HepG2 (cell line): Measurements from ENCODE around the gene PLK3. TPM values are rescaled to one million over a fixed set of nuclear protein-coding genes. Genes with fewer than 3 reads are reported as not detected.

Source experiments
- ATAC-seq: fragments of 200-7000 bp; cut with Tn5 transposase; 3 replicates; pipeline ENCODE4 v1.9.1; 2020; ENCODE audit warnings: mild to moderate bottlenecking, moderate library complexity
- BruUV-seq: library from RNA; stranded (reverse); fragments of 400-500 nt; replicated peaks from 2 replicates; lab custom pipeline; 2021; lab: Mats Ljungman, UMichigan
- CTCF ChIA-PET: fragments of 300-600 bp; formaldehyde crosslinking; extraction: SDS; loops from one replicate; lab custom pipeline; 2021; ENCODE audit warnings: low total read pairs, inconsistent platforms, low intra/inter-chr PET ratio; lab: Yijun Ruan, JAX
- POLR2A ChIA-PET: fragments of 350-600 bp; sonication (Branson Sonifier 250); formaldehyde crosslinking; loops from one replicate; lab custom pipeline; 2020; ENCODE audit warnings: antibody characterized with exemption, inconsistent platforms; lab: Yijun Ruan, JAX
- DNase-seq: peaks from one replicate; pipeline ENCODE4 v3.0.0-alpha.2; 2015; ENCODE audit warnings: low spot score
- FAIRE-seq: peaks from 3 replicates; lab custom pipeline; 2011; peaks lifted over from hg19 to GRCh38; lab: Jason Lieb, UNC
- H2AFZ ChIP-seq: one replicate; pipeline ENCODE4 v1.6.1; 2011; ENCODE audit warnings: low read length, inconsistent platforms
- H3K27ac ChIP-seq: fragments of 300-600 bp; 3 replicates; pipeline ENCODE4 v1.8.0; 2011; ENCODE audit warnings: mixed run types, mild to moderate bottlenecking, mixed read lengths, low read length, inconsistent platforms; ENCODE audit not compliant: insufficient read depth; ENCODE audit errors: extremely low read length
- H3K27me3 ChIP-seq, 2 experiments: fragments of 200-600 bp in 1 of 2; 2 replicates in 1 of 2; 3 replicates in 1 of 2; pipeline versions ENCODE4 v1.6.0 to v1.8.0; 2011; ENCODE audit warnings: low read length in 2 of 2, mild to moderate bottlenecking in 2 of 2, moderate library complexity in 2 of 2, inconsistent platforms in 1 of 2; ENCODE audit not compliant: insufficient read depth in 2 of 2, control insufficient read depth in 1 of 2
- H3K36me3 ChIP-seq, 2 experiments: fragments of 200-600 bp in 1 of 2; replicated peaks in 1 of 2; 2 replicates in 1 of 2; 3 replicates in 1 of 2; pipeline versions ENCODE4 v1.5.1 to v1.8.0; 2011; ENCODE audit warnings: low read length in 2 of 2, inconsistent platforms in 1 of 2; ENCODE audit not compliant: insufficient read depth in 2 of 2, control insufficient read depth in 1 of 2
- H3K4me1 ChIP-seq: 2 replicates; pipeline ENCODE4 v1.5.1; 2012; ENCODE audit warnings: low read length, inconsistent platforms; ENCODE audit not compliant: insufficient read depth
- H3K4me2 ChIP-seq: 2 replicates; pipeline ENCODE4 v1.6.0; 2011; ENCODE audit warnings: low read depth, low read length, inconsistent platforms
- H3K4me3 ChIP-seq, 3 experiments: fragments of 200-600 bp in 1 of 3; sonication (generic), shearing (Covaris generic) in 1 of 3; replicated peaks in 1 of 3; 2 replicates each; pipeline ENCODE4 v1.5.1; 2011 to 2016; ENCODE audit warnings: low read length in 3 of 3, inconsistent platforms in 2 of 3, low read depth in 2 of 3, mild to moderate bottlenecking in 2 of 3, control low read depth in 1 of 3, mixed read lengths in 1 of 3; ENCODE audit not compliant: insufficient read depth in 1 of 3
- H3K79me2 ChIP-seq: one replicate; pipeline ENCODE4 v1.6.1; 2011; ENCODE audit warnings: low read length, inconsistent platforms; ENCODE audit not compliant: insufficient read depth
- H3K9ac ChIP-seq: 2 replicates; pipeline ENCODE4 v1.6.0; 2011; ENCODE audit warnings: mild to moderate bottlenecking, low read depth, low read length, inconsistent platforms; ENCODE audit not compliant: insufficient read depth
- H3K9me3 ChIP-seq: 2 replicates; pipeline ENCODE4 v1.5.1; 2012; ENCODE audit warnings: mild to moderate bottlenecking, low read length
- H4K20me1 ChIP-seq: 2 replicates; pipeline ENCODE4 v1.6.0; 2011; ENCODE audit warnings: inconsistent platforms, mild to moderate bottlenecking, low read length, moderate library complexity; ENCODE audit not compliant: insufficient read depth
- CREB1 ChIP-seq, 2 experiments: fragments of 450-650 bp in 1 of 2; IDR thresholded peaks; 2 replicates each; pipeline ENCODE4 v1.6.1; 2016 to 2017; ENCODE audit warnings: control low read depth in 1 of 2, mild to moderate bottlenecking in 1 of 2, missing compliant biosample characterization in 1 of 2, missing genetic modification characterization in 1 of 2
- FIP1L1 ChIP-seq: fragments of 200-400 bp; formaldehyde crosslinking; IDR thresholded peaks from 2 replicates; pipeline ENCODE4 v1.6.1; 2018; ENCODE audit warnings: low read depth, mild to moderate bottlenecking, low read length, moderate library complexity, borderline replicate concordance; ENCODE audit not compliant: insufficient read depth
- FOSL2 ChIP-seq: sonication (generic); formaldehyde crosslinking; IDR thresholded peaks from 2 replicates; pipeline ENCODE4 v1.4.0; 2020; ENCODE audit warnings: missing genetic modification reagents
- FOXA1 ChIP-seq, 2 experiments: fragments of 450-650 bp in 1 of 2; sonication (generic) in 1 of 2; formaldehyde crosslinking in 1 of 2; IDR thresholded peaks; 2 replicates each; pipeline versions ENCODE4 v1.4.0 to v1.6.1; 2016 to 2020; ENCODE audit warnings: missing genetic modification reagents in 1 of 2
- RFXANK ChIP-seq: IDR thresholded peaks from 2 replicates; pipeline ENCODE4 v1.6.1; 2016
- SALL1 ChIP-seq: sonication (generic); formaldehyde crosslinking; IDR thresholded peaks from 2 replicates; pipeline ENCODE4 v1.8.0; 2022; ENCODE audit warnings: mild to moderate bottlenecking, missing genetic modification reagents
- SATB2 ChIP-seq: sonication (generic); formaldehyde crosslinking; IDR thresholded peaks from 2 replicates; pipeline ENCODE4 v1.5.0; 2020; ENCODE audit warnings: missing genetic modification reagents
- ZMYM3 ChIP-seq: sonication (generic); formaldehyde crosslinking; IDR thresholded peaks from 2 replicates; pipeline ENCODE4 v1.5.1; 2020; ENCODE audit warnings: mild to moderate bottlenecking, missing genetic modification reagents
- ZNF549 ChIP-seq: sonication (generic); formaldehyde crosslinking; IDR thresholded peaks from 2 replicates; pipeline ENCODE4 v1.5.0; 2020; ENCODE audit warnings: missing genetic modification reagents
- ZNF629 ChIP-seq: sonication (generic); formaldehyde crosslinking; conservative IDR thresholded peaks from 2 replicates; pipeline ENCODE4 v1.5.0; 2020; ENCODE audit warnings: missing genetic modification reagents
- ZNF780A ChIP-seq: sonication (generic); formaldehyde crosslinking; IDR thresholded peaks from 2 replicates; pipeline ENCODE4 v1.8.0; 2022; ENCODE audit warnings: mild to moderate bottlenecking, missing genetic modification reagents, moderate library complexity
- WGBS: methylation state at CpG from one replicate; pipeline ENCODE4 v1.1.6; 2017; ENCODE audit warnings: low lambda C conversion rate; 5-methylcytosine and 5-hydroxymethylcytosine counted together
- in situ Hi-C: cut with HindIII; loops from 2 replicates; pipeline ENCODE4 v1.10.0; 2017; ENCODE audit warnings: low pct_unique_long_range_greater_than_20kb; ENCODE audit not compliant: extremely low pct_ligation_motif_present
- intact Hi-C: fragments of 100-400 bp; cut with micrococcal nuclease; formaldehyde crosslinking; loops from one replicate; pipeline ENCODE4 v1.10.0; 2022; ENCODE audit not compliant: unreplicated experiment
- polyA plus RNA-seq, 8 experiments: library from polyadenylated mRNA; depleted of rRNA in 3 of 8; stranded (reverse) in 7 of 8; unstranded in 1 of 8; fragments of >200 nt; fragmentation: Illumina TruSeq in 4 of 8; extraction: Trizol in 4 of 8; gene quantifications; 2 replicates each; pipeline versions ENCODE4 v1.2.1 to v1.2.3, GENCODE V29; 2011 to 2016; ENCODE audit warnings: low read depth in 4 of 8, missing spikeins in 1 of 8, mixed read lengths in 1 of 8; ENCODE audit not compliant: insufficient read depth in 1 of 8
- total RNA-seq, 5 experiments: library from RNA; depleted of rRNA; stranded (reverse); fragments of >200 nt; fragmentation: Illumina TruSeq; extraction: Trizol; gene quantifications; 2 replicates each; pipeline ENCODE4 v1.2.3, GENCODE V29; 2016; ENCODE audit warnings: low read depth in 1 of 5

PLK3 gene
- total and polyA plus RNA-seq, 2 of the 13 experiments (the other 11 are each of a cell fraction or from before 2014, with no cell fraction given) = 9.8 to 16.9 TPM

- no peak for TF ChIP-seq ZNF549 (CRISPR knock-in tag)
Measured at GRCh38 chr1:44839576-44839975, 39.4 kb downstream of the PLK3 start (continued).

GRCh38 chr1:44842486-44842861 is 42.3 kb downstream of the PLK3 start:
- Histone ChIP-seq H3K79me2 (no peaks in the 10 kb centered on the region), H3K9me3 (no peaks in the 10 kb centered on the region), H3K27ac (no peak overlapping the region), H3K4me2 (peak overlapping the region; percentile 95), H3K36me3 (no peaks in the 10 kb centered on the region), H4K20me1 (no peaks in the 10 kb centered on the region), H3K4me3 (peak overlapping the region; percentile 57 to 73 (median 62)), H3K27me3 (no peaks in the 10 kb centered on the region), H3K4me1 (peaks cover 34% of the 10 kb centered on the region), H2AFZ (no peak overlapping the region), H3K9ac (peak overlapping the region; percentile 44)
- POLR2A ChIA-PET = interaction anchor here (1.1 to 2.5 kb wide), 8 partner anchors 10 to 168 kb away, joined by 3 to 13 read pairs (median 6); partner anchors contain the start of genes BTBD19, DYNLT4, HECTD3 and PLK3
- in situ Hi-C loops (loop anchor here (25.0 kb wide), 1 partner anchor 170 kb away; the partner anchor contains the start of genes HECTD3 and UROD), intact Hi-C loops (no loop called here)
- FAIRE-seq (no peak), DNase-seq (no peak)
- no TSS peak for BruUV-seq
- CTCF ChIA-PET = no interaction called here
- 10% methylated on average over 8 of the region's 16 CpGs for WGBS
- peak; percentile 49 for TF ChIP-seq ZMYM3 (CRISPR knock-in tag)
- no peak for TF ChIP-seq FIP1L1
- no peak for TF ChIP-seq FOXA1 (IDR thresholded peaks at IDR 0.05)
- 0 out of 2 replicates have a peak, but pooled peaks have one; percentile 25 for TF ChIP-seq FOXA1 (CRISPR knock-in tag; IDR thresholded peaks at IDR 0.05)
- peak; percentile 25; the same call in 1 of the 2 replicates for TF ChIP-seq SALL1
- peak; percentile 81 for TF ChIP-seq FOSL2 (CRISPR knock-in tag)
- TF ChIP-seq ZNF780A (CRISPR knock-in tag) = no peak
- no peak for TF ChIP-seq RFXANK (CRISPR knock-in tag)
- no peak for TF ChIP-seq CREB1 (IDR thresholded peaks at IDR 0.05)
- peak; percentile 33; the same call in 1 of the 2 replicates for TF ChIP-seq CREB1 (CRISPR knock-in tag; IDR thresholded peaks at IDR 0.05)
- no peak for TF ChIP-seq SATB2 (CRISPR knock-in tag)
- TF ChIP-seq ZNF629 (CRISPR knock-in tag) = peak; percentile 53
- TF ChIP-seq, all 625 proteins: peak for 6
- ATAC-seq = peak; percentile 42
